ENCODE results near the gene ERBIN.

GRCh38 chr5:66129144-66129543, 202.8 kb downstream of the ERBIN start:
- TF ChIP-seq, protein P1, sequence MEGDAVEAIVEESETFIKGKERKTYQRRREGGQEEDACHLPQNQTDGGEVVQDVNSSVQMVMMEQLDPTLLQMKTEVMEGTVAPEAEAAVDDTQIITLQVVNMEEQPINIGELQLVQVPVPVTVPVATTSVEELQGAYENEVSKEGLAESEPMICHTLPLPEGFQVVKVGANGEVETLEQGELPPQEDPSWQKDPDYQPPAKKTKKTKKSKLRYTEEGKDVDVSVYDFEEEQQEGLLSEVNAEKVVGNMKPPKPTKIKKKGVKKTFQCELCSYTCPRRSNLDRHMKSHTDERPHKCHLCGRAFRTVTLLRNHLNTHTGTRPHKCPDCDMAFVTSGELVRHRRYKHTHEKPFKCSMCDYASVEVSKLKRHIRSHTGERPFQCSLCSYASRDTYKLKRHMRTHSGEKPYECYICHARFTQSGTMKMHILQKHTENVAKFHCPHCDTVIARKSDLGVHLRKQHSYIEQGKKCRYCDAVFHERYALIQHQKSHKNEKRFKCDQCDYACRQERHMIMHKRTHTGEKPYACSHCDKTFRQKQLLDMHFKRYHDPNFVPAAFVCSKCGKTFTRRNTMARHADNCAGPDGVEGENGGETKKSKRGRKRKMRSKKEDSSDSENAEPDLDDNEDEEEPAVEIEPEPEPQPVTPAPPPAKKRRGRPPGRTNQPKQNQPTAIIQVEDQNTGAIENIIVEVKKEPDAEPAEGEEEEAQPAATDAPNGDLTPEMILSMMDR (IDR thresholded peaks at IDR 0.05), result no peak
- no peak for TF ChIP-seq POLR2A (IDR thresholded peaks at IDR 0.05)

Measured in thyroid gland (tissue), 4 donors.